Endothelial cell of umbilical vein (primary cell): ENCODE measurements around the gene NBEA.

Experiments
- CTCF ChIP-seq, 2 donors: IDR thresholded peaks; 1 replicate in 1 of 2; 2 replicates in 1 of 2; pipeline ENCODE4 v1.5.1; 2011; ENCODE audit warnings: low read length in 2 of 2, mild to moderate bottlenecking in 2 of 2, moderate library complexity in 2 of 2, control low read depth in 1 of 2, inconsistent platforms in 1 of 2, low read depth in 1 of 2; ENCODE audit not compliant: insufficient read depth in 1 of 2; ENCODE audit errors: extremely low read depth in 1 of 2
- EZH2 ChIP-seq: IDR thresholded peaks from 2 replicates; pipeline ENCODE4 v1.6.1; 2012; ENCODE audit warnings: borderline replicate concordance, low read depth, mild to moderate bottlenecking, moderate library complexity, low read length, inconsistent platforms; ENCODE audit not compliant: severe bottlenecking
- JUN ChIP-seq: IDR thresholded peaks from 2 replicates; pipeline ENCODE4 v1.6.1; 2011; ENCODE audit warnings: borderline replicate concordance, low read depth; ENCODE audit not compliant: insufficient read length, insufficient read depth
- MYC ChIP-seq: IDR thresholded peaks from one replicate; pipeline ENCODE4 v1.6.1; 2011; ENCODE audit warnings: mild to moderate bottlenecking, low read depth, low read length
- POLR2A ChIP-seq: IDR thresholded peaks from 2 replicates; pipeline ENCODE4 v1.6.1; 2012; ENCODE audit warnings: low read depth, mild to moderate bottlenecking, control low read depth, low read length
- TF ChIP-seq, protein P1 (sequence below): IDR thresholded peaks from 2 replicates; pipeline ENCODE4 v1.6.1; 2011; ENCODE audit not compliant: insufficient read depth, insufficient read length

- no peak for TF ChIP-seq CTCF (IDR thresholded peaks at IDR 0.05; ENCODE audit: extremely low read depth in 1 of 2, insufficient read depth in 1 of 2, low read depth in 1 of 2, low read length in 2 of 2)
- no peak for TF ChIP-seq POLR2A
- TF ChIP-seq, protein P1, sequence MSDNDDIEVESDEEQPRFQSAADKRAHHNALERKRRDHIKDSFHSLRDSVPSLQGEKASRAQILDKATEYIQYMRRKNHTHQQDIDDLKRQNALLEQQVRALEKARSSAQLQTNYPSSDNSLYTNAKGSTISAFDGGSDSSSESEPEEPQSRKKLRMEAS: no peak
- TF ChIP-seq MYC: no peak
- TF ChIP-seq JUN: no peak
- TF ChIP-seq EZH2: no peak
These were observed 391.1 kb downstream of the NBEA start for GRCh38 chr13:35333157-35333556.
